ENCODE measurements around the gene PCYT2. TPM values are rescaled to one million over a fixed set of nuclear protein-coding genes. Genes with fewer than 3 reads are reported as not detected.

The PCYT2 gene
- total RNA-seq, 1 experiment from 2014 or later = 31.4 TPM

DNA sequence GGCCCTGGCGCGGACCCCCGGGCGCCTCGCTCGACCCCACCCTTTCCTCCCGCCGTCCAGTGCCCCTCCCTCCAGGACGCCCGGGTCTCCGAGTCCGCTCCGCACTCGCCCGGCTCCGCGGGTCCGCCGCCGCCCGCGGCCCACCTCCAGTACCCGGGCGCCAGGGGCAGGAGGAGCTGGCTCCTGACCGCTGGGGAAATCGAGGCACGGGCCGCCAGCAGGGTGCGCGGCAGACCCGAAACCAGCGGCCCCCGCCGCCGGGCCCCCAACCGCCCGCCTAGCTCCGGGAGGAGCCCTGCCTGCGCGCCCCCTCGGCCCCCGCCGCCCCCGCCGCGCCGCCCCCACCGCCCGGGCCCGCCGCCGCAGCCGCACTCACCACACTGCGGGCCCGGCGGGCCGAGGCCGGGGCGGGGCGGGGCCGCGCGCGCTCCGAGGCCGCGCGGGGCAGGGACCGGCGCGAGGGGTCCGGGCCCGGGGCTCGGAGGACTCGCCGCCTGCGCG lies 16.0 kb upstream of the PCYT2 start:
- no peak overlapping the region for H3K27ac Mint-ChIP-seq
- H3K9me3 Mint-ChIP-seq = no peaks in the 10 kb centered on the region
- peaks cover 5% of the 10 kb centered on the region for H3K36me3 Mint-ChIP-seq
- H3K4me1 Mint-ChIP-seq = peaks cover 29% of the 10 kb centered on the region
- peaks cover 3% of the 10 kb centered on the region; the same call in 1 of the 2 replicates for H3K27me3 Mint-ChIP-seq (ENCODE audit: low read depth)
- TF ChIP-seq, protein P1, sequence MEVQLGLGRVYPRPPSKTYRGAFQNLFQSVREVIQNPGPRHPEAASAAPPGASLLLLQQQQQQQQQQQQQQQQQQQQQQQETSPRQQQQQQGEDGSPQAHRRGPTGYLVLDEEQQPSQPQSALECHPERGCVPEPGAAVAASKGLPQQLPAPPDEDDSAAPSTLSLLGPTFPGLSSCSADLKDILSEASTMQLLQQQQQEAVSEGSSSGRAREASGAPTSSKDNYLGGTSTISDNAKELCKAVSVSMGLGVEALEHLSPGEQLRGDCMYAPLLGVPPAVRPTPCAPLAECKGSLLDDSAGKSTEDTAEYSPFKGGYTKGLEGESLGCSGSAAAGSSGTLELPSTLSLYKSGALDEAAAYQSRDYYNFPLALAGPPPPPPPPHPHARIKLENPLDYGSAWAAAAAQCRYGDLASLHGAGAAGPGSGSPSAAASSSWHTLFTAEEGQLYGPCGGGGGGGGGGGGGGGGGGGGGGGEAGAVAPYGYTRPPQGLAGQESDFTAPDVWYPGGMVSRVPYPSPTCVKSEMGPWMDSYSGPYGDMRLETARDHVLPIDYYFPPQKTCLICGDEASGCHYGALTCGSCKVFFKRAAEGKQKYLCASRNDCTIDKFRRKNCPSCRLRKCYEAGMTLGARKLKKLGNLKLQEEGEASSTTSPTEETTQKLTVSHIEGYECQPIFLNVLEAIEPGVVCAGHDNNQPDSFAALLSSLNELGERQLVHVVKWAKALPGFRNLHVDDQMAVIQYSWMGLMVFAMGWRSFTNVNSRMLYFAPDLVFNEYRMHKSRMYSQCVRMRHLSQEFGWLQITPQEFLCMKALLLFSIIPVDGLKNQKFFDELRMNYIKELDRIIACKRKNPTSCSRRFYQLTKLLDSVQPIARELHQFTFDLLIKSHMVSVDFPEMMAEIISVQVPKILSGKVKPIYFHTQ (CRISPR knock-in tag; IDR thresholded peaks at IDR 0.05) = no peak
- TF ChIP-seq TP53 (CRISPR knock-in tag; IDR thresholded peaks at IDR 0.05) (no peak), ZNF423 (CRISPR knock-in tag; IDR thresholded peaks at IDR 0.05) (no peak), EMX1 (CRISPR knock-in tag; IDR thresholded peaks at IDR 0.05) (no peak)
- TF ChIP-seq, protein P2, sequence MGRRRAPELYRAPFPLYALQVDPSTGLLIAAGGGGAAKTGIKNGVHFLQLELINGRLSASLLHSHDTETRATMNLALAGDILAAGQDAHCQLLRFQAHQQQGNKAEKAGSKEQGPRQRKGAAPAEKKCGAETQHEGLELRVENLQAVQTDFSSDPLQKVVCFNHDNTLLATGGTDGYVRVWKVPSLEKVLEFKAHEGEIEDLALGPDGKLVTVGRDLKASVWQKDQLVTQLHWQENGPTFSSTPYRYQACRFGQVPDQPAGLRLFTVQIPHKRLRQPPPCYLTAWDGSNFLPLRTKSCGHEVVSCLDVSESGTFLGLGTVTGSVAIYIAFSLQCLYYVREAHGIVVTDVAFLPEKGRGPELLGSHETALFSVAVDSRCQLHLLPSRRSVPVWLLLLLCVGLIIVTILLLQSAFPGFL (CRISPR knock-in tag; IDR thresholded peaks at IDR 0.05; ENCODE audit: borderline replicate concordance) = 0 out of 2 replicates have a peak, but pooled peaks have one; percentile 7
- ChIA-PET CTCF (interaction anchor here (0.6 to 3.9 kb wide), 17 partner anchors 9 to 172 kb away, joined by 3 to 21 read pairs (median 4); partner anchors contain the start of genes ASPSCR1, DCXR, NOTUM and PYCR1), POLR2A (interaction anchor here (0.5 to 2.7 kb wide), 6 partner anchors 10 to 1688 kb away, joined by 3 to 11 read pairs (median 6); partner anchors contain the start of genes PYCR1 and SIRT7)
- no peak overlapping the region for H3K4me3 Mint-ChIP-seq
- ATAC-seq (no peak), DNase-seq (ENCODE audit: low spot score) (no peak)

DNA sequence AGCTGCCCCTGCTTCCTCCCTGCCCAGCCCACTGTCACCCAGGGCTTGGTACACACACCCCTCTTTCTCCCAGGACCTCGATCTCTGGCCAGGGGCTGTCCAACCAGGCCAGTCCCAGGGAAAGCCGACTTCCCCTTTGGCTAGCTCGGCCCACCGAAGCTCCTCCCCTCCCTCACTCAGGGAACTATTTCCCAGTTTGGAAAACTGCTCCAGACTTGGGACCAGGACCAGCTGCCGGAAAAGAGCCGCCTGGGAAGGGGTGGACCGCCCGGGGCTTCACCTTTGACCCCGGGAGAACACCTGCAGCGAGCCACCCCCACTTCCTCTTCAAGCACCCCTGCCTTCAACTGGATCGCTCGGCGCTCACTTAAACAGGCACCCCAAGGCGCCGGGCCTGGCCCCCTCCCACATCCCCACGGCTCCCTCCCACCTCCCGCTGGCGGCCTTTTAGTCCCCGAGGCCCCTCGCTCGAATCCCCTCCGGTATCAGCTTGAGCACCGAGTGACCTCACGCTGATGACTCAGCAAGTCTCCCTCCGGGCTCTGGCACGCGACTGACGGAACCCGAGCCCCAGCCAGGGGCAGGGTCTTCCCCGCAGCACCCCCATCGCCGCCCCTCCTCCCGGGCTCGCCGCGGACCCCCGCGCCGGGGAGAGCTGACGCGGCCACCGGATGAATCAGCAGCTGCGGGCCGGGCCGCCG lies 15.4 kb upstream of the PCYT2 start:
- H3K36me3 Mint-ChIP-seq = peaks cover 6% of the 10 kb centered on the region
- peak overlapping the region; percentile 89 for H3K27ac Mint-ChIP-seq
- POLR2A ChIA-PET = interaction anchor here (0.6 to 2.7 kb wide), 5 partner anchors 9 to 57 kb away, joined by 3 to 11 read pairs (median 4); partner anchors contain the start of gene SIRT7

More for the DNA sequence above, 15.4 kb upstream of the PCYT2 start:
- peak; percentile 92 for TF ChIP-seq ZNF423 (CRISPR knock-in tag; IDR thresholded peaks at IDR 0.05)
- TF ChIP-seq, protein P3, sequence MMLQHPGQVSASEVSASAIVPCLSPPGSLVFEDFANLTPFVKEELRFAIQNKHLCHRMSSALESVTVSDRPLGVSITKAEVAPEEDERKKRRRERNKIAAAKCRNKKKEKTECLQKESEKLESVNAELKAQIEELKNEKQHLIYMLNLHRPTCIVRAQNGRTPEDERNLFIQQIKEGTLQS (CRISPR knock-in tag; conservative IDR thresholded peaks at IDR 0.05) = no peak
- TF ChIP-seq KAT7 (CRISPR knock-in tag; IDR thresholded peaks at IDR 0.05; ENCODE audit: borderline replicate concordance) = peak; percentile 26; the same call in 1 of the 2 replicates
- TF ChIP-seq, protein P4, sequence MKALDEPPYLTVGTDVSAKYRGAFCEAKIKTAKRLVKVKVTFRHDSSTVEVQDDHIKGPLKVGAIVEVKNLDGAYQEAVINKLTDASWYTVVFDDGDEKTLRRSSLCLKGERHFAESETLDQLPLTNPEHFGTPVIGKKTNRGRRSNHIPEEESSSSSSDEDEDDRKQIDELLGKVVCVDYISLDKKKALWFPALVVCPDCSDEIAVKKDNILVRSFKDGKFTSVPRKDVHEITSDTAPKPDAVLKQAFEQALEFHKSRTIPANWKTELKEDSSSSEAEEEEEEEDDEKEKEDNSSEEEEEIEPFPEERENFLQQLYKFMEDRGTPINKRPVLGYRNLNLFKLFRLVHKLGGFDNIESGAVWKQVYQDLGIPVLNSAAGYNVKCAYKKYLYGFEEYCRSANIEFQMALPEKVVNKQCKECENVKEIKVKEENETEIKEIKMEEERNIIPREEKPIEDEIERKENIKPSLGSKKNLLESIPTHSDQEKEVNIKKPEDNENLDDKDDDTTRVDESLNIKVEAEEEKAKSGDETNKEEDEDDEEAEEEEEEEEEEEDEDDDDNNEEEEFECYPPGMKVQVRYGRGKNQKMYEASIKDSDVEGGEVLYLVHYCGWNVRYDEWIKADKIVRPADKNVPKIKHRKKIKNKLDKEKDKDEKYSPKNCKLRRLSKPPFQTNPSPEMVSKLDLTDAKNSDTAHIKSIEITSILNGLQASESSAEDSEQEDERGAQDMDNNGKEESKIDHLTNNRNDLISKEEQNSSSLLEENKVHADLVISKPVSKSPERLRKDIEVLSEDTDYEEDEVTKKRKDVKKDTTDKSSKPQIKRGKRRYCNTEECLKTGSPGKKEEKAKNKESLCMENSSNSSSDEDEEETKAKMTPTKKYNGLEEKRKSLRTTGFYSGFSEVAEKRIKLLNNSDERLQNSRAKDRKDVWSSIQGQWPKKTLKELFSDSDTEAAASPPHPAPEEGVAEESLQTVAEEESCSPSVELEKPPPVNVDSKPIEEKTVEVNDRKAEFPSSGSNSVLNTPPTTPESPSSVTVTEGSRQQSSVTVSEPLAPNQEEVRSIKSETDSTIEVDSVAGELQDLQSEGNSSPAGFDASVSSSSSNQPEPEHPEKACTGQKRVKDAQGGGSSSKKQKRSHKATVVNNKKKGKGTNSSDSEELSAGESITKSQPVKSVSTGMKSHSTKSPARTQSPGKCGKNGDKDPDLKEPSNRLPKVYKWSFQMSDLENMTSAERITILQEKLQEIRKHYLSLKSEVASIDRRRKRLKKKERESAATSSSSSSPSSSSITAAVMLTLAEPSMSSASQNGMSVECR (CRISPR knock-in tag; IDR thresholded peaks at IDR 0.05; ENCODE audit: borderline replicate concordance) = peak; percentile 13; the same call in 1 of the 2 replicates
- TF ChIP-seq GABPB1 (CRISPR knock-in tag; IDR thresholded peaks at IDR 0.05) = peak; percentile 31; the same call in 1 of the 2 replicates
- TF ChIP-seq, protein P5, sequence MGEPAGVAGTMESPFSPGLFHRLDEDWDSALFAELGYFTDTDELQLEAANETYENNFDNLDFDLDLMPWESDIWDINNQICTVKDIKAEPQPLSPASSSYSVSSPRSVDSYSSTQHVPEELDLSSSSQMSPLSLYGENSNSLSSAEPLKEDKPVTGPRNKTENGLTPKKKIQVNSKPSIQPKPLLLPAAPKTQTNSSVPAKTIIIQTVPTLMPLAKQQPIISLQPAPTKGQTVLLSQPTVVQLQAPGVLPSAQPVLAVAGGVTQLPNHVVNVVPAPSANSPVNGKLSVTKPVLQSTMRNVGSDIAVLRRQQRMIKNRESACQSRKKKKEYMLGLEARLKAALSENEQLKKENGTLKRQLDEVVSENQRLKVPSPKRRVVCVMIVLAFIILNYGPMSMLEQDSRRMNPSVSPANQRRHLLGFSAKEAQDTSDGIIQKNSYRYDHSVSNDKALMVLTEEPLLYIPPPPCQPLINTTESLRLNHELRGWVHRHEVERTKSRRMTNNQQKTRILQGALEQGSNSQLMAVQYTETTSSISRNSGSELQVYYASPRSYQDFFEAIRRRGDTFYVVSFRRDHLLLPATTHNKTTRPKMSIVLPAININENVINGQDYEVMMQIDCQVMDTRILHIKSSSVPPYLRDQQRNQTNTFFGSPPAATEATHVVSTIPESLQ (CRISPR knock-in tag; IDR thresholded peaks at IDR 0.05) = no peak
- TF ChIP-seq FOXJ3 (CRISPR knock-in tag; IDR thresholded peaks at IDR 0.05; ENCODE audit: borderline replicate concordance) = no peak
- no peaks in the 10 kb centered on the region for H3K9me3 Mint-ChIP-seq
- H3K4me3 Mint-ChIP-seq = peak overlapping the region; percentile 75
- CTCF ChIA-PET = interaction anchor here (0.5 to 3.9 kb wide), 9 partner anchors 33 to 172 kb away, joined by 3 to 21 read pairs (median 7); partner anchors contain the start of genes CENPX, DCXR, LRRC45 and NOTUM
- H3K27me3 Mint-ChIP-seq (ENCODE audit: low read depth) = peaks cover 3% of the 10 kb centered on the region; the same call in 1 of the 2 replicates
- DNase-seq (ENCODE audit: low spot score) = peak; percentile 65
- ATAC-seq = peak; percentile 4; the same call in 1 of the 2 replicates
- H3K4me1 Mint-ChIP-seq = peaks cover 29% of the 10 kb centered on the region
